ENCODE data around the gene FTCDNL1. TPM values are rescaled to one million over a fixed set of nuclear protein-coding genes. Genes with fewer than 3 reads are reported as not detected.

The FTCDNL1 gene
- total RNA-seq, 1 experiment from 2014 or later = 2.0 TPM

DNA sequence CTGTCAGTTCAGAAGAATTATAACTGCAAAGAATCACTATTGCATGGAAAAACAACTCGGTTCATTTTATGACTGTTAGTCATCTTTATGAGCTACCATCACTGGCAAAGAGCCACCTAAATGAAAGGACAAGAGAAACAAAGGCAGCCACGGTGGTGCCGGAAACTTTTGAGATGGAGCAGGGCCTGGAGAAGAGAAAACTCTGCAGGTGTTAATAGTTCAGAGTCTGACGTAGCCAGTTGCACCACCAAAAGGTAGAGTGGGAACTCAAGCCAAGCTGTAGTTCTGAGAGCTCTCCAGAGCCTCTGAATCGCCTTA is 110.9 kb downstream of the FTCDNL1 start:
- no peak overlapping the region for H2BK15ac ChIP-seq (ENCODE audit: low read depth, low read length)
- no peak overlapping the region for H4K91ac ChIP-seq (ENCODE audit: insufficient read length, low read depth, low read length)
- Mint-ChIP-seq H3K4me3 (no peak overlapping the region), H3K36me3 (ENCODE audit: insufficient read depth in 1 of 3, low read depth in 3 of 3) (no peaks in the 10 kb centered on the region), H3K9me3 (no peaks in the 10 kb centered on the region), H3K27ac (peak overlapping the region in 1 of 3 experiments; percentile 19; a peak in 1 of 7 replicates), H3K4me1 (peaks cover 53 to 59% of the 10 kb centered on the region in 2 experiments), H3K27me3 (ENCODE audit: low read depth) (no peaks in the 10 kb centered on the region; the same call in 1 of the 2 replicates)
- H3K79me1 ChIP-seq (ENCODE audit: insufficient read depth, low read depth, low read length, poor library complexity, severe bottlenecking) = no peaks in the 10 kb centered on the region
- no peak overlapping the region for H2BK5ac ChIP-seq (ENCODE audit: insufficient read length, low read length)
- no peaks in the 10 kb centered on the region for H3K27me3 ChIP-seq (ENCODE audit: insufficient read depth, low read length)
- no peak overlapping the region for H3K23ac ChIP-seq (ENCODE audit: insufficient read length, low read depth, low read length)
- no peak overlapping the region for H3K9ac ChIP-seq (ENCODE audit: extremely low read depth, insufficient read length, low read length)
- H3K4ac ChIP-seq (ENCODE audit: low read depth, low read length) = no peak overlapping the region
- H2BK12ac ChIP-seq (ENCODE audit: insufficient read length, low read depth, low read length) = no peak overlapping the region
- no CpG with 5 or more reads among the region's 5 CpGs for WGBS (ENCODE audit: extremely low coverage, insufficient read length, low lambda C conversion rate)
- H3K14ac ChIP-seq (ENCODE audit: insufficient read depth, low read length) = no peak overlapping the region
- no peak overlapping the region for H4K8ac ChIP-seq (replicated peaks; ENCODE audit: insufficient read length, low read depth, low read length)
- H2BK20ac ChIP-seq (ENCODE audit: low read depth, low read length, poor library complexity, severe bottlenecking) = no peak overlapping the region
- H2AFZ ChIP-seq (ENCODE audit: low read length) = no peak overlapping the region
- no peak overlapping the region for H3T11ph ChIP-seq (ENCODE audit: low read length)
- H4K20me1 ChIP-seq (ENCODE audit: control insufficient read depth, insufficient read depth, insufficient read length) = no peaks in the 10 kb centered on the region
- H3K9me3 ChIP-seq (ENCODE audit: control insufficient read depth, low read depth, low read length) = no peaks in the 10 kb centered on the region
- no peak overlapping the region for H2BK120ac ChIP-seq (ENCODE audit: low read depth, low read length, poor library complexity, severe bottlenecking)
- no peak overlapping the region for H3K56ac ChIP-seq (ENCODE audit: insufficient read length, low read depth, low read length)
- no peak overlapping the region for H3K18ac ChIP-seq (ENCODE audit: insufficient read length, low read depth, low read length)
- no peak for DNase-seq
- no peak overlapping the region for H4K5ac ChIP-seq (ENCODE audit: insufficient read length, low read depth, low read length)
- H3K4me2 ChIP-seq (ENCODE audit: insufficient read depth, insufficient read length, low read length) = no peak overlapping the region
- H3K23me2 ChIP-seq (ENCODE audit: insufficient read length, low read depth, low read length, poor library complexity, severe bottlenecking) = no peaks in the 10 kb centered on the region
- H3K4me1 ChIP-seq (ENCODE audit: insufficient read depth, low read length) = peaks cover 4% of the 10 kb centered on the region; the same call in 1 of the 2 replicates
- no peak overlapping the region for H3K27ac ChIP-seq (ENCODE audit: insufficient read length, low read depth, low read length)
- H2AK5ac ChIP-seq (ENCODE audit: insufficient read length, low read length) = no peak overlapping the region
- H3K79me2 ChIP-seq (ENCODE audit: insufficient read depth, low read length) = no peaks in the 10 kb centered on the region
- TF ChIP-seq, protein P1, sequence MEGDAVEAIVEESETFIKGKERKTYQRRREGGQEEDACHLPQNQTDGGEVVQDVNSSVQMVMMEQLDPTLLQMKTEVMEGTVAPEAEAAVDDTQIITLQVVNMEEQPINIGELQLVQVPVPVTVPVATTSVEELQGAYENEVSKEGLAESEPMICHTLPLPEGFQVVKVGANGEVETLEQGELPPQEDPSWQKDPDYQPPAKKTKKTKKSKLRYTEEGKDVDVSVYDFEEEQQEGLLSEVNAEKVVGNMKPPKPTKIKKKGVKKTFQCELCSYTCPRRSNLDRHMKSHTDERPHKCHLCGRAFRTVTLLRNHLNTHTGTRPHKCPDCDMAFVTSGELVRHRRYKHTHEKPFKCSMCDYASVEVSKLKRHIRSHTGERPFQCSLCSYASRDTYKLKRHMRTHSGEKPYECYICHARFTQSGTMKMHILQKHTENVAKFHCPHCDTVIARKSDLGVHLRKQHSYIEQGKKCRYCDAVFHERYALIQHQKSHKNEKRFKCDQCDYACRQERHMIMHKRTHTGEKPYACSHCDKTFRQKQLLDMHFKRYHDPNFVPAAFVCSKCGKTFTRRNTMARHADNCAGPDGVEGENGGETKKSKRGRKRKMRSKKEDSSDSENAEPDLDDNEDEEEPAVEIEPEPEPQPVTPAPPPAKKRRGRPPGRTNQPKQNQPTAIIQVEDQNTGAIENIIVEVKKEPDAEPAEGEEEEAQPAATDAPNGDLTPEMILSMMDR (conservative IDR thresholded peaks at IDR 0.05) = peak; percentile 14; the same call in 1 of the 3 replicates

Data from H9 (cell line).